Neuronal stem cell (in vitro differentiated cells): ENCODE measurements around the gene CACNA1H.
"Not testable (repeated sequence)": the region's sequence is repeated elsewhere in the genome, so short reads cannot be mapped to it uniquely, and the experiment has no call there.

ENCODE experiments used
- DNase-seq: peaks from one replicate; pipeline ENCODE4 v3.0.0-alpha.2; 2013; ENCODE audit warnings: low spot score
- H2AFZ ChIP-seq: one replicate; pipeline ENCODE4 v1.6.1; 2013; ENCODE audit warnings: mild to moderate bottlenecking, low read length, inconsistent platforms
- H2AK5ac ChIP-seq: 2 replicates; pipeline ENCODE4 v1.6.1; 2013; ENCODE audit warnings: low read depth, mild to moderate bottlenecking, inconsistent platforms, low read length, moderate library complexity, mixed read lengths
- H2BK120ac ChIP-seq: 2 replicates; pipeline ENCODE4 v1.6.1; 2013; ENCODE audit warnings: low read depth, mild to moderate bottlenecking, inconsistent platforms, low read length, moderate library complexity, mixed read lengths
- H2BK12ac ChIP-seq: one replicate; pipeline ENCODE4 v1.6.1; 2013; ENCODE audit warnings: low read length, inconsistent platforms
- H2BK15ac ChIP-seq: 2 replicates; pipeline ENCODE4 v1.6.1; 2013; ENCODE audit warnings: mild to moderate bottlenecking, low read length, inconsistent platforms, mixed read lengths
- H2BK5ac ChIP-seq: one replicate; pipeline ENCODE4 v1.6.1; 2013; ENCODE audit warnings: inconsistent platforms, mild to moderate bottlenecking, low read length, moderate library complexity
- H3K14ac ChIP-seq: one replicate; pipeline ENCODE4 v1.6.1; 2013; ENCODE audit warnings: low read length, inconsistent platforms
- H3K18ac ChIP-seq: 2 replicates; pipeline ENCODE4 v1.6.1; 2013; ENCODE audit warnings: low read length, inconsistent platforms
- H3K23ac ChIP-seq: 2 replicates; pipeline ENCODE4 v1.6.1; 2013; ENCODE audit warnings: low read depth, mild to moderate bottlenecking, mixed read lengths, low read length, inconsistent platforms; ENCODE audit not compliant: poor library complexity
- H3K27ac ChIP-seq: replicated peaks from 3 replicates; pipeline ENCODE4 v1.5.1; 2013; ENCODE audit warnings: low read length, inconsistent platforms
- H3K27me3 ChIP-seq, 3 experiments: 2 replicates each; pipeline ENCODE4 v1.6.1; 2013; ENCODE audit warnings: low read length in 3 of 3, mild to moderate bottlenecking in 2 of 3, inconsistent platforms in 1 of 3, low read depth in 1 of 3, mixed read lengths in 1 of 3, moderate library complexity in 1 of 3; ENCODE audit not compliant: control insufficient read depth in 3 of 3, insufficient read depth in 3 of 3
- H3K36me3 ChIP-seq, 2 donors: replicated peaks in 1 of 2; 2 replicates each; pipeline ENCODE4 v1.6.1; 2013; ENCODE audit warnings: low read length in 2 of 2; ENCODE audit not compliant: control insufficient read depth in 2 of 2, insufficient read depth in 2 of 2
- H3K4ac ChIP-seq: 2 replicates; pipeline ENCODE4 v1.6.1; 2013; ENCODE audit warnings: inconsistent platforms, mild to moderate bottlenecking, low read length, moderate library complexity
- H3K4me1 ChIP-seq, 2 donors: 1 replicate in 1 of 2; 2 replicates in 1 of 2; pipeline ENCODE4 v1.6.1; 2013; ENCODE audit warnings: low read length in 2 of 2, low read depth in 1 of 2; ENCODE audit not compliant: control insufficient read depth in 2 of 2, insufficient read depth in 1 of 2
- H3K4me2 ChIP-seq: one replicate; pipeline ENCODE4 v1.6.1; 2013; ENCODE audit warnings: mild to moderate bottlenecking, low read length, inconsistent platforms; ENCODE audit not compliant: insufficient read depth, poor library complexity, severe bottlenecking
- H3K4me3 ChIP-seq, 2 donors: 2 replicates each; pipeline ENCODE4 v1.5.1; 2013; ENCODE audit warnings: low read length in 2 of 2, mild to moderate bottlenecking in 2 of 2, inconsistent platforms in 1 of 2, moderate library complexity in 1 of 2
- H3K79me1 ChIP-seq: one replicate; pipeline ENCODE4 v1.6.1; 2013; ENCODE audit warnings: low read depth, mild to moderate bottlenecking, inconsistent platforms, low read length, moderate library complexity
- H3K9ac ChIP-seq: one replicate; pipeline ENCODE4 v1.6.1; 2013; ENCODE audit warnings: mild to moderate bottlenecking, low read depth, low read length, inconsistent platforms; ENCODE audit not compliant: poor library complexity
- H3K9me3 ChIP-seq, 2 donors: replicated peaks in 1 of 2; 2 replicates each; pipeline versions ENCODE3 to v1.6.1; 2013; ENCODE audit warnings: low read length in 2 of 2, mild to moderate bottlenecking in 2 of 2, inconsistent platforms in 1 of 2, low read depth in 1 of 2, mixed read lengths in 1 of 2, moderate library complexity in 1 of 2; ENCODE audit not compliant: control insufficient read depth in 2 of 2, insufficient read depth in 1 of 2
- H4K8ac ChIP-seq: one replicate; pipeline ENCODE4 v1.6.1; 2013; ENCODE audit warnings: low read depth, mild to moderate bottlenecking, inconsistent platforms, low read length, moderate library complexity
- H4K91ac ChIP-seq: one replicate; pipeline ENCODE4 v1.6.1; 2013; ENCODE audit warnings: low read length, low read depth, mild to moderate bottlenecking, inconsistent platforms; ENCODE audit not compliant: poor library complexity
- WGBS, 2 donors: extraction: QIAGEN DNeasy Blood & Tissue Kit; methylation state at CpG; one replicate each; pipeline ENCODE4 v1.1.7; 2013; ENCODE audit warnings: missing lambda C conversion rate in 2 of 2, mixed read lengths in 1 of 2; ENCODE audit not compliant: insufficient read length in 2 of 2, insufficient replicate concordance in 1 of 2; ENCODE audit errors: extremely low coverage in 2 of 2; 5-methylcytosine and 5-hydroxymethylcytosine counted together

Gene CACNA1H

DNA sequence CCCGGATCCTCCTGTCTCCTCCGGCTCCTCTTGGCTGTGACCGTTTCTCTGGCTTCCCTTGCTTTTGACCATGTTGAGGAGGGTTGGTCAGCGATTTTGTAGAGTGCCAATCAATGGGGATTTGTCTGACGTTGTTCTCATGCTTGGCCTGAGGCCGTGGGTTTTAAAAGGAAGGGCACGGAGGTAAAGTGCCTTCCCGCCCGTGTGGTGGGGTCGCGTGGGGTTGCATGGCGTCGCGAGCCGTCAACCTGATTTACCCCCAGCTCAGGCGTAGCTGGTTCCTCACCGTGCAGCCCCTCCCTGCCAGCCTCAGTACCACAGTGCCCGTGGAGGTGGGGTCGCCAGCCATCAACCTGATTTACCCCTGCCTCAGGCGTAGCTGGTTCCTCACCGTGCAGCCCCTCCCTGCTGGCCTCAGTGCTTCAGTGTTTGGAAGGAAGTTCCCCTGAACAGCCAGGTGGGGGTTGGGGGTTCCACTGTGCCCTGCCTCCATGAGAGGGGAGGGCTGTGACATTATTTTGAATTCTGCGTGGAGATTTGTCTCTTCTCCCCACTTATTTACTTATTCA is 92.6 kb downstream of the CACNA1H start:
- peak overlapping the region; percentile 81 for H2BK120ac ChIP-seq
- no peaks in the 10 kb centered on the region for H3K36me3 ChIP-seq
- no peak overlapping the region for H2AFZ ChIP-seq
- H2AK5ac ChIP-seq, result peak overlapping the region; percentile 81
- H2BK5ac ChIP-seq, result no peak overlapping the region
- H3K14ac ChIP-seq, result peak overlapping the region; percentile 71
- H3K18ac ChIP-seq, result peak overlapping the region; percentile 38
- H3K4ac ChIP-seq, result no peak overlapping the region
- no CpG with 5 or more reads among the region's 22 CpGs for WGBS, 2 donors
- no peak overlapping the region for H4K8ac ChIP-seq
- no peak overlapping the region for H2BK15ac ChIP-seq
- no peaks in the 10 kb centered on the region for H3K4me1 ChIP-seq
- peak overlapping the region; percentile 89 for H3K23ac ChIP-seq
- H3K9me3 ChIP-seq, result peaks cover 0 to 4% of the 10 kb centered on the region in 2 donors
- peak overlapping the region; percentile 41 for H2BK12ac ChIP-seq
- H3K9ac ChIP-seq, result peak overlapping the region; percentile 44
- no peaks in the 10 kb centered on the region for H3K79me1 ChIP-seq
- H3K27me3 ChIP-seq, result peaks cover 0 to 14% (median 0%) of the 10 kb centered on the region in 3 experiments
- H4K91ac ChIP-seq, result no peak overlapping the region
- no peak overlapping the region for H3K27ac ChIP-seq
- H3K4me2 ChIP-seq, result no peak overlapping the region
- H3K4me3 ChIP-seq, result peak overlapping the region in 1 of 2 donors; percentile 25
- DNase-seq, result no peak

DNA sequence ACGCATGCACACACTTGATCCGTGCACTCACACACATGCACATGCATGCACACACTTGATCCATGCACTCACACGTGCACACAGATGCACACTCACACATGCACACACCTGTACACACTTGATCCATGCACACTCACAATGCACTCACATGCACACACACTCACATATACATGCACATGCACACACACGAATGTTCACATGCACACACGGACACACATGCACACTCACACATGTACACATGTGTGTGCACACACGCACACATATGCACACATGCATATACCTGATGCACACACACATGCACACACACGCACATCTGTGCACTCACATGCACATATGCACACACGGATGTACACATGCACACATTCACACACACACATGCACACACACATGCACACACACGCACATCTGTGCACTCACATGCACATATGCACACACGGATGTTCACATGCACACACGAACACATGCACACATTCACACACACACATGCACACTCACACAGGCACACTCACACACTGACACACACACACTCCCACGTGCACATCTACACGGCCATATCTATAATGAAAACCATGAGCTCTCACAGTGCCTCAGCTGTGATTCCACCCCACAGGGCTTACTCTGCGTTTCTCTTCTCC is 95.1 kb downstream of the CACNA1H start:
- H2BK15ac ChIP-seq, H2BK12ac ChIP-seq, H2BK120ac ChIP-seq, H3K4me2 ChIP-seq, H2AFZ ChIP-seq, H3K27ac ChIP-seq, H2BK5ac ChIP-seq, H4K8ac ChIP-seq, H3K9ac ChIP-seq, H3K9me3 ChIP-seq, H3K4me1 ChIP-seq, H3K4ac ChIP-seq, H2AK5ac ChIP-seq, H3K18ac ChIP-seq, H3K14ac ChIP-seq, DNase-seq, H3K36me3 ChIP-seq, H3K79me1 ChIP-seq, H4K91ac ChIP-seq: not testable (repeated sequence)
- Histone ChIP-seq H3K23ac (peak overlapping the region; percentile 50), H3K27me3 (peaks cover 0 to 14% (median 0%) of the 10 kb centered on the region in 3 experiments), H3K4me3 (peak overlapping the region in 1 of 2 donors; percentile 62)
- WGBS, 2 donors, result no CpG with 5 or more reads among the region's 14 CpGs

DNA sequence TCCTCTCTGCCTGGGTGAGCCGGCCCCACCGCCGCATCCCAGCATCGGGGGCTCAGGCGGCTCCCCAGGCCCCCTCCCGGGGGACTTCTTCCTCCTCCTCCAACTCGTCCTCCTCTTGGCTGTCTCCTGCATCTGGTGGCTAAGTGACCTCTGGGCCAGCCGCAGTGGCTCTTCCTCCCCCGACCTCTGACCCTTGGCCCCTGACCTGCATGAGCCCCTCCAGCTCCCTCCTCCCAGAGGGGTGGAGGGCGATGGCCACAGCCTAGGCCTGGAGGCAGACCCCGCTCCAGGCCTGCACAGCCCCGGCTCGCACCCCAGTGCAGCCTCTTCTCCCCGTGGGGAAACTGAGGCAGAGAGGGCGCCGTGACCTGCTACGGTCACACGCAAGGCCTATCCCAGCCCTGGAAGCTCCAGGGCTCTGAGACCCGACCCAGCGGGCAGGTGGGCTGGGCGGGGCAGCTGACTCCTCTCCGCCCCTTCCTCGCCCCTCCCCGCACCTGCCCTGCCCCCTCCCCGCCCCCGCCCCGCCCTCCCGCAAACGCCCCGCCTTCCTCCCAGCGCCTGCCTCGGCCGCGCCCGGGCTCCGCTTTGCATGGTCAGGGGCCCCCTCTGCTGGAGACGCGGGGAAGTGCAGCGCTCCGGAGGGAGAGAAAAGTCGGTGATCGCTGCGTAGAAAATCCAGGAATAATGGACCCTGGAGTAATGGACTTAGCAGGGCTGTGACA is 96.3 kb downstream of the CACNA1H start:
- not testable (repeated sequence) for H3K9ac ChIP-seq, H3K27ac ChIP-seq, H2BK12ac ChIP-seq, H3K23ac ChIP-seq, H3K9me3 ChIP-seq, H3K4ac ChIP-seq, H3K14ac ChIP-seq, H4K91ac ChIP-seq, H2BK5ac ChIP-seq, H3K4me3 ChIP-seq, H2BK15ac ChIP-seq, H2BK120ac ChIP-seq, H2AFZ ChIP-seq, H3K4me2 ChIP-seq, H2AK5ac ChIP-seq, H4K8ac ChIP-seq, DNase-seq, H3K79me1 ChIP-seq, H3K4me1 ChIP-seq, H3K18ac ChIP-seq, H3K36me3 ChIP-seq
- H3K27me3 ChIP-seq, result peaks cover 0 to 14% (median 0%) of the 10 kb centered on the region in 3 experiments
- WGBS, 2 donors, result no CpG with 5 or more reads among the region's 43 CpGs

DNA sequence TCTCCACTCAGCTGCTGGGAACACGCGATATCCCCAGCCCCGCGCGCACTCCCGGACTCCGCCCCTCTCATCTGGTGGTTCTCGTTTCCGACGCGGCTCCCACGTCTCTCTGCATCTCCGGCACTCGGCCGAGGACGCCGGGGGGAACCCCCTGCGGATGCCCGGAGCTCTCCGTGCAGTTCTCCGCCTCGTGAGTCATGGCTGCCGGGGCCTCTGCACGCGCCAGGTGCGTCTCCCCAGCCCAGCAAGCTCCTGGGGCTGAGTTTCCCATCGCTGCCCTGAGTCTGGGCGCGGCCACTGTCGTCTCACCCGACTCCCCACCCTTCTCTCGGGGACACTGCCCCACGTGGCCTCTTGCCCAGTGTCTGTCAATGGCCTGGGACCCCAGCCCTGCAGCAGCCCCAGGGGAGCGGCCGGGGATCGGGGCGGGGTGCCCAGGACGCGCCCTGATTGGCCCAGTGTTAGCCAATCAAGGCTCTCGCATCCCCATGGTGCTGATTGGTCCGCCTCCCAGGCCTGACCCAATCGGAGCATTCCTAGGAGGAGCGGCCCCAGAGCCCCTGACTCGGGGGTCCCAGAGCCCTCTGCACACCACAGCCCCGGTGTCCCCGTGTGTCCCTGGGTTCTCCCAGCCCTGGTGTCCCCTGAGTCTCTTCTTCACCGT is 100.9 kb downstream of the CACNA1H start:
- not testable (repeated sequence) for H3K27ac ChIP-seq, H2AFZ ChIP-seq, H3K9ac ChIP-seq, H3K4me2 ChIP-seq, H3K4ac ChIP-seq, H2BK15ac ChIP-seq, H2AK5ac ChIP-seq, H4K91ac ChIP-seq, H2BK12ac ChIP-seq, DNase-seq, H3K4me3 ChIP-seq, H2BK5ac ChIP-seq, H3K36me3 ChIP-seq, H3K23ac ChIP-seq, H3K18ac ChIP-seq, H3K79me1 ChIP-seq, H4K8ac ChIP-seq, H3K14ac ChIP-seq, H3K4me1 ChIP-seq, H3K9me3 ChIP-seq, H2BK120ac ChIP-seq
- WGBS, 2 donors, result no CpG with 5 or more reads among the region's 47 CpGs
- peaks cover 0 to 16% (median 1%) of the 10 kb centered on the region in 3 experiments for H3K27me3 ChIP-seq
